Thymus (tissue), 11 donors: ENCODE measurements around the gene LRRC74A. TPM values are rescaled to one million over a fixed set of nuclear protein-coding genes. Genes with fewer than 3 reads are reported as not detected.
A peak's percentile ranks its signal among the peaks of the same experiment; 100 is the strongest.

Source experiments
- DNase-seq, 9 donors: peaks; one replicate each; pipeline ENCODE4 v3.0.0-alpha.2; 2013; ENCODE audit warnings: low spot score in 9 of 9, low read depth in 6 of 9, missing footprints in 1 of 9
- H3K27ac ChIP-seq, 2 donors: one replicate each; pipeline ENCODE4 v1.5.1; 2013; ENCODE audit warnings: control low read depth in 1 of 2, low read depth in 1 of 2, low read length in 1 of 2, mild to moderate bottlenecking in 1 of 2, moderate library complexity in 1 of 2
- H3K27me3 ChIP-seq, 2 donors: one replicate each; pipeline ENCODE4 v1.5.1; 2013; ENCODE audit warnings: low read length in 1 of 2; ENCODE audit not compliant: control insufficient read depth in 2 of 2, insufficient read depth in 1 of 2
- H3K36me3 ChIP-seq, 2 donors: one replicate each; pipeline ENCODE4 v1.5.1; 2013; ENCODE audit warnings: low read length in 1 of 2, mild to moderate bottlenecking in 1 of 2, moderate library complexity in 1 of 2; ENCODE audit not compliant: control insufficient read depth in 2 of 2, insufficient read depth in 2 of 2
- H3K4me1 ChIP-seq, 2 donors: one replicate each; pipeline ENCODE4 v1.5.1; 2013; ENCODE audit warnings: low read length in 2 of 2; ENCODE audit not compliant: control insufficient read depth in 2 of 2, insufficient read depth in 2 of 2
- H3K4me3 ChIP-seq, 2 donors: one replicate each; pipeline ENCODE4 v1.5.1; 2013; ENCODE audit warnings: low read length in 2 of 2, control low read depth in 1 of 2, mild to moderate bottlenecking in 1 of 2
- H3K9me3 ChIP-seq, 2 donors: one replicate each; pipeline ENCODE4 v1.5.1; 2013; ENCODE audit warnings: low read length in 1 of 2, mild to moderate bottlenecking in 1 of 2; ENCODE audit not compliant: control insufficient read depth in 2 of 2, insufficient read depth in 1 of 2
- WGBS: extraction: QIAGEN DNeasy Blood & Tissue Kit; methylation state at CpG from one replicate; pipeline ENCODE4 v1.1.7; 2013; 5-methylcytosine and 5-hydroxymethylcytosine counted together
- polyA plus RNA-seq: library from polyadenylated mRNA; stranded (reverse); fragments of 200-250 nt; gene quantifications from one replicate; pipeline ENCODE4 v1.2.3, GENCODE V29; 2013
- total RNA-seq: library from RNA; stranded (reverse); fragments of 120-200 nt; gene quantifications from one replicate; pipeline ENCODE4 v1.2.4, GENCODE V29; 2013
- donor health status: healthy.

LRRC74A gene
- total and polyA plus RNA-seq, 2 donors: not detected

DNA sequence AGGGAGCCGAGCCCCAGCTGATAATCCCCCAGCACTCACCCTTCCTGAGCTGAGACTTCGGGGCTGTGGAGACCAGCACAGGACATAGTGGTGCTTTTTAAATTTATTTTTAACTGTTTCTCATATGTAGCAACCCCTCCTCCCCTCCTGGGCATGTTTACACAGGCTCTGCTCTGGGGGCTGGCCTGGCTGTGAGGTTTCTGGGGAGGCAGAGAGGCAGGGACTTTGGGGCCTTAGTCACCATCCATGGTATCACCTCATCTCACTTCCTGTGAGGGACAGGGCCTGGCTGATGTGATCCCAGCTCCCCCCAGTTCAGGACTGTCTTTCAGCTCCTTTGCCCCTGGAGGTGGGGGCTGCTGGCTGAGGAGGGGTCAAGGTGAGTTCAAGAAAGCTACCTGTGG, 44.6 kb upstream of the LRRC74A start:
- Histone ChIP-seq H3K36me3 (peaks cover 3 to 12% of the 10 kb centered on the region in 2 donors), H3K4me3 (no peak overlapping the region), H3K9me3 (no peaks in the 10 kb centered on the region), H3K27me3 (no peaks in the 10 kb centered on the region), H3K4me1 (peaks cover 0 to 25% of the 10 kb centered on the region in 2 donors), H3K27ac (no peak overlapping the region)
- 100% methylated on average over 2 of the region's 2 CpGs for WGBS
- DNase-seq: no peak

DNA sequence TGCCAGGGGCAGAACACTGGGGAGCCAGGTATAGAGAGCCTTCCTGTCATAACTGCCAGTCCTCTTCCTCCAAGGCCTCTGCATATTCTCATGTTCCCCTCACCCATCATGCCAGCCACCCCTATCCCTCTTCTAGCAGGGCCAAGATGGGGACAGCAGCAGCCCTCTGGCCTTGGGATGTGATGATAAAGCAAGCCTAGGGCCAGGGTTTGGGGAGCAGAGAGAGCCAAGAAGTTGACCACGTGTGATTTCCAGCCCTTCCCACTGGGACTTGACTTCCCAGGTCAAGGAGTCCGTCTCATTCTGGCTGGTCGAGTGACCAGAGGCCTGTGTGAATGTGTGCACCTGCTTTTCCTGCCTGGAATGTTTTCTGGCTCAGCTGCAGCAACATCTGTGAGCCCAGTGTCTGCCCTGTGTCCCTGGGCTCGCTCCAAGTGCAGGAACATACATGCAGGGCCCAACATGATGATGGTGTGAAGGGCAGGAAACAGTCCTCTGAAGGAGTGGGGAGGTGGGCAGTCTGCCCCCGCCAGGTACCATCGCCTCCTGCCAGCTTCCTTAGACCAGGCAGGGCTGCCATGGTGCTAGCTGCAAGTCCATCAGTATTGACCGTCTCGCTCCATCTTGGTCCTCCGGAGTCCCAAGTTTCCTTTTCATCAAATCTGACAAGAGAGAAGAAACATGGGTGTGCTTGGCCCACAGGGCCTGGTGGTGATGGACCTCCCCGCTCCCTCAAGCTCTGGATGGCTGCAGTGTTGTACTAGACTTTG, 43.9 kb upstream of the LRRC74A start:
- Histone ChIP-seq H3K36me3 (peaks cover 3 to 12% of the 10 kb centered on the region in 2 donors), H3K4me1 (peaks cover 0 to 25% of the 10 kb centered on the region in 2 donors), H3K27ac (peak overlapping the region in 1 of 2 donors; percentile 43), H3K27me3 (no peaks in the 10 kb centered on the region), H3K4me3 (no peak overlapping the region), H3K9me3 (no peaks in the 10 kb centered on the region)
- no peak for DNase-seq
- 96% methylated on average over 10 of the region's 10 CpGs for WGBS

DNA sequence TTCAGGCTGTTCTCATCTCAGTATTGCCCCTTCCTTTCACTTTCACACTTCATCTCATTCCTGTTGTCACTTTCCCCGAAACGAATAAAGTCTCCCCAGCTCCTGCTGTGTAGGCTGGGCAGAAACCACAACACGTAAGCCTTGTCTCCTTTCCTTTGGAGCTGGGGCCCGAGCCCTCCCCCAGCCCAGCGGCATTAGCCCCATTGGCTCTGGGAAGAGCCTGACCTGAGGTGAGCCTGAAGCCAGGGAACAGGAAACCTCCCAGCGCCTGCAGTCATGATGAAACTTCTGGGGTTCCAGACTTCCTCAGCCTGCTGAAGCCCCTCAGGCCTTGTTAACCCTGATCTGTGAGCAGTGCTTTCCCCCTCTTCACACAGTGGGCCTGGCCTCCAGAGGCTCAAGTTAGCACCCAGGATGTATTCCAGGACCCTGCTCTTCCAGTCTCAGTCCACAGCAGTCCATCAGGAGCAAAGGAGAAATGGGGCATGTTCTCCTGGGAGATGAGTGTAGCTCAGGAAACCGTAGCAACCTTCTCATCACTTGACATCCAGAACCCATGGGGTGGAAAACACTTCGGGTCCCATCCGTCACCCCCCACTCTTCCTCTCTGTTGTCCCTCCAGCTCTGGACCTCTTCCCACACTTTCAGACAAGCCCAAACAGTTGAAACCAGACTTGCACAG, 43.2 kb upstream of the LRRC74A start:
- Histone ChIP-seq H3K4me3 (no peak overlapping the region), H3K36me3 (peaks cover 10 to 18% of the 10 kb centered on the region in 2 donors), H3K27me3 (no peaks in the 10 kb centered on the region), H3K9me3 (no peaks in the 10 kb centered on the region), H3K4me1 (peaks cover 0 to 25% of the 10 kb centered on the region in 2 donors), H3K27ac (peak overlapping the region in 1 of 2 donors; percentile 43)
- WGBS: 67% methylated on average over 9 of the region's 9 CpGs
- DNase-seq: no peak

DNA sequence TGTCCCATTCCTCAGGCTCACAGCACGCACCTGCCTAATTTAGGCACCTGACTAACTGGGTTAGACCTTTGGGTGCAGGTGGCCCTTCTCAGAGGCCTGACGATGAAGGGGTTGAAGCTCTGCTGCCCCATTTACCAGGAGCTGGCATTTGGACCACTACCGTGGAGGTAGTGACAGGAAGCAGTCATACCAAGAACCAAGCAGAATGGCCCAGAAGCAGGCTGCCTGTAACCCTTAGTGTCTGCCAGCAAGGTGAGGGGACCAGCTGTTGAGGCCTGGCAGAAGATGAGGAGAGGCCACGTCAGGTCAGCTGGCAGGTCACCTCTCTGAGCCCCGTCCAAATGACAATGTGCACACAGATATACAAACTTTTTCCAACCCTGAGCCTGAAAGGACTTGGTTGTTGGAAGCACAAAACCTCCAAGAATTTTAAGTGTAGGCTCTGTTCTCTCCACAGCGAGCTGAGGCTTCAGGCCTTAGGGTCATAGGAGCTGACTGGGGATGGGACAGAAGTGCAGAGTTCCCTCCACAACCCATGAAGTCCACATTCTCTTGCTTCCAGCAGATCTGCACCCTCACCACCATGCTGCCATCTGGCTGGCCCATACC, 41.8 kb upstream of the LRRC74A start:
- WGBS: 95% methylated on average over 6 of the region's 6 CpGs
- Histone ChIP-seq H3K27me3 (no peaks in the 10 kb centered on the region), H3K4me3 (no peak overlapping the region), H3K9me3 (no peaks in the 10 kb centered on the region), H3K27ac (no peak overlapping the region), H3K36me3 (peaks cover 22 to 28% of the 10 kb centered on the region in 2 donors), H3K4me1 (peaks cover 0 to 25% of the 10 kb centered on the region in 2 donors)
- no peak for DNase-seq

DNA sequence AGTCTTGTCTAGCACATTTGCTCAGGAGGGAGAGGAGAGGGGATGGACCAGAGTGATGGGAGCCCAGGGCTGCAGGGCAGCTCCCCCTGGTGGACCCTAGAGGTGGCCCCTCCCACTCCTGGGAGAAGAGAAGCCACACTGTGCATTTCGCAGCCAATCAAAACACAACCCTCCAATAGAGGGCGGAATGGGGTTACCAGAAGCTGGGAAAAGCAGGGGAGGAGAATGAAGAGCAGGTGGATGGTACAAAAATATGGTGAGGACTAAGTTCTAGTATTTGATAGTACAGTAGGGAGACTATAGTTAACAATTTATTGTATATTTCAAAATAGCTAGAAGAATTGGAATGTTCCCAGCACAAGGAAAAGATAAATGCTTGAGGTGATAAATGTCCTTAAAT, 41.3 kb upstream of the LRRC74A start:
- H3K9me3 ChIP-seq: no peaks in the 10 kb centered on the region
- H3K27me3 ChIP-seq: no peaks in the 10 kb centered on the region
- WGBS: 57% methylated on average over 2 of the region's 2 CpGs
- no peak overlapping the region for H3K4me3 ChIP-seq
- H3K4me1 ChIP-seq: peaks cover 0 to 25% of the 10 kb centered on the region in 2 donors
- H3K36me3 ChIP-seq: peaks cover 26 to 29% of the 10 kb centered on the region in 2 donors
- peak in 8 of 9 donors; percentile 37 to 78 (median 53) for DNase-seq
- no peak overlapping the region for H3K27ac ChIP-seq

DNA sequence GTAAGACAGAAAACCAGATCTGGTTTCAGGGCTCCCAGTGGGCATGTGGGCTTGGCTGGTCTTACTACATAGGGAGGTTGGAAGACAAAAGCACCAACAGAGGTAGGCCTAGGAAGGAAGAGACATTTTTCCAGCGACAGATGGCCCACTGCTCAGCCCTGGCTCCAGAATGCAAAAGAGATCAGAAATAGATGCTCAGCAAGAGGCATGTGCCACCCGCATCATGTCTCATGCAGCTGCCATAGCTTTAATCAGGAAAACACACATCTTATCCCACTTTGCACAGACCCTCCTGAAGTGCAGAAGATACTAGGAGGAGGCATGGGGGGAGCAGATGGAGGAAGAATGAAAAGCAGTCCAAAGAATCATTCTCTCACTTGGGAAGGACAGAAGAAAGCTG, 39.6 kb upstream of the LRRC74A start:
- H3K9me3 ChIP-seq: no peaks in the 10 kb centered on the region
- no peak overlapping the region for H3K27ac ChIP-seq
- H3K27me3 ChIP-seq: no peaks in the 10 kb centered on the region
- peaks cover 35 to 39% of the 10 kb centered on the region in 2 donors for H3K36me3 ChIP-seq
- H3K4me1 ChIP-seq: peaks cover 0 to 23% of the 10 kb centered on the region in 2 donors
- 98% methylated on average over 2 of the region's 2 CpGs for WGBS
- no peak for DNase-seq
- no peak overlapping the region for H3K4me3 ChIP-seq

DNA sequence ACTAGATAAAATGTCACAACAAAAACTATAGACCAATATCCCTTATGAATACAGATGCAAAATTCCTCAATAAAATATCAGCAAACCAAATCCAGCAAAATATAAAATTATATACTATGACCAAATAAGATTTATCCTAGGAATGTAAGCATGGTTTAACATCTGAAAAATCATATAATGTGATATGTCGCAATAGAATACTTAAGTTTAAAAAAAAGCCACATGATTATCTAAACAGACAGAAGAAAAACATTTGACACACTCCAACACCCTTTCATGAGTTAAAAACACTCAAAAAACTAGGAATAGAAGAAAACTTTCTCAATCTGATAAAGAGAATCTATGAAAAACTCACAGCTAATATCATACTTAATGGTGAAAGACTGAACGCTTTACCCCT, 33.8 kb upstream of the LRRC74A start:
- Histone ChIP-seq H3K4me1 (no peaks in the 10 kb centered on the region), H3K27me3 (no peaks in the 10 kb centered on the region), H3K9me3 (no peaks in the 10 kb centered on the region), H3K27ac (no peak overlapping the region), H3K36me3 (peaks cover 31 to 33% of the 10 kb centered on the region in 2 donors), H3K4me3 (no peak overlapping the region)
- no peak for DNase-seq
- WGBS: 100% methylated on average over 2 of the region's 2 CpGs

DNA sequence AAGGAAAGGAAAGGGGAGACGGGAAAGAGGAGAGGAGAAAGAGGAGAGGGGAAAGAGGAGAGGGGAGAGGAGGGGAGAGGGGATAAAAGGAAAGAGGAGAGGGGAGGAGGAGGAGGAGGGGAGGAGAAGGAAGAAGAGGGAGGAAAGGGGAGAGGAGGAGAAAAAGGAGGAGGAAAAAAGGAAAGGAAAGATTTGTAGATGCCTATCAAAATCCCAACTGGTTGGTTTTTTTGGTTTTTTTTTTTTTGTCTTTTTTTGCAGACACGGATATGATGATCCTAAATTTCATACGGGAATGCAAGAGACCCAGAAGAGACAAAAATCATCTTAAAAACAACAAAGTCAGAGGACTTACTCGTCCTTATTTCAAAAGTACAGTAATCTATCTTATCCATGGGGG, 32.9 kb upstream of the LRRC74A start:
- 99% methylated on average over 4 of the region's 4 CpGs for WGBS
- Histone ChIP-seq H3K4me3 (no peak overlapping the region), H3K36me3 (peaks cover 22 to 26% of the 10 kb centered on the region in 2 donors), H3K9me3 (no peaks in the 10 kb centered on the region), H3K27ac (no peak overlapping the region), H3K27me3 (no peaks in the 10 kb centered on the region), H3K4me1 (no peaks in the 10 kb centered on the region)
- DNase-seq: no peak

DNA sequence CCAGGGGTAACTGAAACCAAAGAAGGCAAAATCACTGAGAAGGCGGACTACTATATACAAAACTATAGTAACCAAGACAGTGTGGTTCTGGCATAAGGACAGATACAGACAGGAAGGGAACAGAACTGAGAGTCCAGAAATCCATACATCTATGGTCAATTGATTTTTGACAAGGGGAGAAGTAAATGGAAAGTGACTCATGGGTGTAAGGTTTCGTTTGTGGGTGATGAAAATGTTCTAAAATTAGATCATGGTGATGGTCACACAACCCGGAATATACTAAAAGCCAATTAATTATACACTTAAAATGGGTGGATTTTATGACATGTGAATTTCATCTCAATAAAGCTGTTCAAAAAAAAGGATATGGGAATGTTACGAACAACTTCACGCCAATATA, 32.3 kb upstream of the LRRC74A start:
- 88% methylated on average over 5 of the region's 5 CpGs for WGBS
- H3K36me3 ChIP-seq: peaks cover 18 to 21% of the 10 kb centered on the region in 2 donors
- no peak for DNase-seq

More for the DNA sequence above, 32.3 kb upstream of the LRRC74A start:
- H3K4me3 ChIP-seq: no peak overlapping the region
- no peaks in the 10 kb centered on the region for H3K4me1 ChIP-seq
- H3K9me3 ChIP-seq: no peaks in the 10 kb centered on the region
- no peak overlapping the region for H3K27ac ChIP-seq
- H3K27me3 ChIP-seq: no peaks in the 10 kb centered on the region
